Thoracic aorta (tissue), 2 donors: ENCODE measurements around the gene RGL3. TPM values are rescaled to one million over a fixed set of nuclear protein-coding genes. Genes with fewer than 3 reads are reported as not detected.
A peak's percentile ranks its signal among the peaks of the same experiment; 100 is the strongest.

Source experiments
- ATAC-seq: fragments of 150-250 bp; one replicate; pipeline ENCODE4 v1.8.0; 2017; ENCODE audit warnings: low read depth; ENCODE audit not compliant: insufficient number of reproducible peaks, low FRiP score
- DNase-seq: peaks from one replicate; pipeline ENCODE4 v3.0.0-alpha.2; 2020; ENCODE audit warnings: low spot score
- H3K27ac ChIP-seq, 2 donors: fragments of 200-600 bp; sonication (generic); 1 replicate in 1 of 2; 2 replicates in 1 of 2; pipeline ENCODE4 v1.5.1; 2016; ENCODE audit warnings: mild to moderate bottlenecking in 2 of 2, moderate library complexity in 2 of 2
- H3K27me3 ChIP-seq: fragments of 200-600 bp; sonication (generic); replicated peaks from 2 replicates; pipeline ENCODE4 v1.6.0; 2016; ENCODE audit warnings: mild to moderate bottlenecking; ENCODE audit not compliant: insufficient read depth
- H3K36me3 ChIP-seq: fragments of 200-600 bp; sonication (generic); one replicate; pipeline ENCODE4 v1.5.1; 2016
- H3K4me1 ChIP-seq, 2 donors: fragments of 200-600 bp; sonication (generic); 1 replicate in 1 of 2; 2 replicates in 1 of 2; pipeline versions ENCODE4 v1.5.1 to v1.6.0; 2016; ENCODE audit warnings: low read depth in 2 of 2, mild to moderate bottlenecking in 1 of 2; ENCODE audit not compliant: control insufficient read depth in 1 of 2
- H3K4me3 ChIP-seq: fragments of 200-600 bp; sonication (generic); 2 replicates; pipeline ENCODE4 v1.5.1; 2016; ENCODE audit warnings: mild to moderate bottlenecking
- H3K9me3 ChIP-seq: fragments of 200-600 bp; sonication (generic); 2 replicates; pipeline ENCODE4 v1.5.1; 2016
- total RNA-seq, 2 donors: library from RNA; depleted of rRNA; stranded (reverse); fragments of >200 nt; gene quantifications; one replicate each; pipeline versions ENCODE4 v1.1.0 to v1.2.3, GENCODE V29; 2016
- TF ChIP-seq, protein P1 (sequence below): fragments of 200-600 bp; sonication (generic); IDR thresholded peaks from one replicate; pipeline ENCODE4 v1.5.1; 2019; ENCODE audit warnings: antibody characterized with exemption

The RGL3 gene
- total RNA-seq, 2 donors from 2014 or later = 43.6 to 47.4 TPM

DNA sequence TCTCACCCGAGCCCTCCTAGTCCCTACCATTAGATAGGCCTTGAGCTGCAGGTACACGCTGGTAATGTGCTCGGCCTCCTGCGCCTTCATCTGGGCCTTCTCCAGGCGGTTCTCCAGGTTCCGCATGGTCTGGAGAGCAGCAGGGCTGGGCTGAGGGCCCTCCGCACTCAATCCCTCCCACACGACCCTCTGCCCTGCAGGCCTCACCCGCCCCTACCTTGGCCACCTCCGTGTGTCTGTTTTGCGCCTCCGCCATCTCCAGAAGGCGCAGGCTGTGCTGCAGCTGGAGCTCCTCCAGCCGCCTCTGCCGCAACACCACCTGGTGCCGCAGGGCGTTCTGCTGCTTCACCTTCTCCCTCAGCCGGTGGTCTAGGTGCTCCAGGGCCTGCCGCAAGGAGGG lies 7.5 kb upstream of the RGL3 start:
- no peak for DNase-seq
- H3K27me3 ChIP-seq = peaks cover 4% of the 10 kb centered on the region
- ATAC-seq = no peak
- peaks cover 9 to 17% of the 10 kb centered on the region in 2 donors for H3K4me1 ChIP-seq
- no peaks in the 10 kb centered on the region for H3K9me3 ChIP-seq
- no peak overlapping the region for H3K27ac ChIP-seq
- no peaks in the 10 kb centered on the region for H3K36me3 ChIP-seq
- H3K4me3 ChIP-seq = no peak overlapping the region
- TF ChIP-seq, protein P1, sequence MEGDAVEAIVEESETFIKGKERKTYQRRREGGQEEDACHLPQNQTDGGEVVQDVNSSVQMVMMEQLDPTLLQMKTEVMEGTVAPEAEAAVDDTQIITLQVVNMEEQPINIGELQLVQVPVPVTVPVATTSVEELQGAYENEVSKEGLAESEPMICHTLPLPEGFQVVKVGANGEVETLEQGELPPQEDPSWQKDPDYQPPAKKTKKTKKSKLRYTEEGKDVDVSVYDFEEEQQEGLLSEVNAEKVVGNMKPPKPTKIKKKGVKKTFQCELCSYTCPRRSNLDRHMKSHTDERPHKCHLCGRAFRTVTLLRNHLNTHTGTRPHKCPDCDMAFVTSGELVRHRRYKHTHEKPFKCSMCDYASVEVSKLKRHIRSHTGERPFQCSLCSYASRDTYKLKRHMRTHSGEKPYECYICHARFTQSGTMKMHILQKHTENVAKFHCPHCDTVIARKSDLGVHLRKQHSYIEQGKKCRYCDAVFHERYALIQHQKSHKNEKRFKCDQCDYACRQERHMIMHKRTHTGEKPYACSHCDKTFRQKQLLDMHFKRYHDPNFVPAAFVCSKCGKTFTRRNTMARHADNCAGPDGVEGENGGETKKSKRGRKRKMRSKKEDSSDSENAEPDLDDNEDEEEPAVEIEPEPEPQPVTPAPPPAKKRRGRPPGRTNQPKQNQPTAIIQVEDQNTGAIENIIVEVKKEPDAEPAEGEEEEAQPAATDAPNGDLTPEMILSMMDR = no peak

DNA sequence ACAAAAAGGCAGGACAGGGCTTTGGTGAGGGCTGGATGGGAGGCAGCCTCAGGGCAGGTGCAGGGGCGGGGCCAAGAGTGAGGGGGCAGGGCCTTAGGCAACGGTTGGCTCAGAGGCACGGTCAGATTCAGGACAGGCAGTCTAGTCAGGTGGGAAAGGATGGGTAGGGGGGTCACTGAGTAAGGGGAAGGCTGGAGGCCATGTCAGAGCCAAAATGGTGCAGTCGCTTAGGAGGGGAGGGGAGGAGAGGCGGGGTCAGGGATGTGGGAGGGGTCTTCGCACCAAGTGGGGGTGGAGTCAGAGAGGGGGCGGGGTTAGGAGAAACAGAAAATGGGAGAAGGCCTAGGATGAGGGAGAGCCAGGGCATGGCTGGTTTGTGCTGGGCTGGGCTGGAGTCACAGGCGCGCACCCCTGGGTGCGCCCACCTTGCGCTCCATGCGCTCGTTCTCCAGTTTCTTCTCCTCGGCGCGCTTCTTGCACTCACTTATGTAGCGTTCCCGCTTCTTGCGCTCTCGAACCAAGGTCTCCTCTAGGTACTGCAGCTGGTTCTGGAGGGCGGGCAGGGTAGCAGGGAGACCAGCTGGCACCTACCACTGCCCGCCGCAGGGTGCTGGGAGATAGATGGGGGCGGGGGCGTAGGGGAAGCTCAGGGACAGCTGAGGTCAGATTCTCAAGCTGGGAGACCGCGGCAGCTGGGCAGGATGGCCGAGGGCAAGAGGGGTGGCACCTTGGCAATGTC lies 6.8 kb upstream of the RGL3 start:
- no peaks in the 10 kb centered on the region for H3K36me3 ChIP-seq
- no peaks in the 10 kb centered on the region for H3K9me3 ChIP-seq
- no peak overlapping the region for H3K4me3 ChIP-seq
- peaks cover 11% of the 10 kb centered on the region for H3K27me3 ChIP-seq
- no peak overlapping the region for H3K27ac ChIP-seq
- H3K4me1 ChIP-seq = peaks cover 16 to 25% of the 10 kb centered on the region in 2 donors
- DNase-seq (no peak), ATAC-seq (no peak)
- TF ChIP-seq, protein P1 = no peak

DNA sequence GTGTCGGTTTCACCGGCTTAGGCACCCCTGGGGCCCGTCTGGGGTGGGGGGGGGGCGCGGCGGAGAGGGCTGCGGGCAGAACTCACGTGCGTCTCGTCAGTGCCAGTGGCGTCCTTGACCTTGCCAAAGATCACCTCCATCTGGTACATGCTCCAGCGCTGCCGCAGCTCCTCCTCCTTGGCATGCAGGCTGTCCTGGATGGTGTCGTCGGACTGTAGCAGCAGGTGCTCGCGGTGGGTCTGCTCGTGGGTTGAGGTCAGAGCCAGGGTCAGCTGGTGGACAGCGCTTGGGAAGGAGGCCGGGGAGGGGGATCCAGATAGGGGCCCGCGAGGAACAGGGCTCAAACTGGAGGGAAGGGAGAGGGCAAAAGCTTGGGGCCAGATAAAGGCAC lies 4.7 kb upstream of the RGL3 start:
- DNase-seq (no peak), ATAC-seq (no peak)
- peaks cover 13% of the 10 kb centered on the region for H3K27me3 ChIP-seq
- no peak overlapping the region for H3K27ac ChIP-seq
- peaks cover 17 to 39% of the 10 kb centered on the region in 2 donors for H3K4me1 ChIP-seq
- H3K36me3 ChIP-seq = no peaks in the 10 kb centered on the region
- no peaks in the 10 kb centered on the region for H3K9me3 ChIP-seq
- TF ChIP-seq, protein P1 = no peak
- no peak overlapping the region for H3K4me3 ChIP-seq

DNA sequence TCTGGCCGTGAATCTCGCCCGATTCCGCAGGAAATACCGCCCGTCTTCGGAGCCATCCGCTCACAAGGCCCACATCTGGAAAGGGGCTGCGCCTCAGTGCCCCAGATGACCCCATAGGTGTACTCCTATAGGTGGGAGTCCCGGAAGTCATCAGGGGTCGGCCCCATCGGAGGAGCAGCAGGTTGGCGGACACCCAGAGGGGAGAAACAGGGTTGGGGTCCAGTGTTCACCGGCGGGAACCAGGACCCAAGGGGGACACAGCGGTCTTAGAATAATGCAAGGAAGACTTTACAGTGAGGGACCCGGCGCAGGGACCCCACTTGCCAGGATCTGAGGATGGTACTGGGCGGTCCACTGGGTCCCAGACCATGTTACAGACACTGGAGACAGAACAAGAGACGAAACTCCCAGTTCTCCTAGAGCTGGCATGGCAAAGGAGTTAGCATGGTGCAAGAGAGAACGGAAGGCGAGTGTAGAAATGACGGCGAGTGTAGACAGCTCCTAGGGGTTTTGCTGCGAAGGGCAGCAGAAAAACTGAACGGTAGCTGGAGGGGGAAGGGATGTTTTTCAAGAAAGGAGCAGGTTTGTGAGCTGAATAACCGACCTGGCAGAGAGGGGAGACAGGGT lies 4.2 kb upstream of the RGL3 start:
- TF ChIP-seq, protein P1 = no peak
- no peaks in the 10 kb centered on the region for H3K36me3 ChIP-seq
- no peaks in the 10 kb centered on the region for H3K9me3 ChIP-seq
- DNase-seq (no peak), ATAC-seq (no peak)
- peaks cover 13% of the 10 kb centered on the region for H3K27me3 ChIP-seq
- no peak overlapping the region for H3K27ac ChIP-seq
- no peak overlapping the region for H3K4me3 ChIP-seq
- H3K4me1 ChIP-seq = peaks cover 17 to 44% of the 10 kb centered on the region in 2 donors

DNA sequence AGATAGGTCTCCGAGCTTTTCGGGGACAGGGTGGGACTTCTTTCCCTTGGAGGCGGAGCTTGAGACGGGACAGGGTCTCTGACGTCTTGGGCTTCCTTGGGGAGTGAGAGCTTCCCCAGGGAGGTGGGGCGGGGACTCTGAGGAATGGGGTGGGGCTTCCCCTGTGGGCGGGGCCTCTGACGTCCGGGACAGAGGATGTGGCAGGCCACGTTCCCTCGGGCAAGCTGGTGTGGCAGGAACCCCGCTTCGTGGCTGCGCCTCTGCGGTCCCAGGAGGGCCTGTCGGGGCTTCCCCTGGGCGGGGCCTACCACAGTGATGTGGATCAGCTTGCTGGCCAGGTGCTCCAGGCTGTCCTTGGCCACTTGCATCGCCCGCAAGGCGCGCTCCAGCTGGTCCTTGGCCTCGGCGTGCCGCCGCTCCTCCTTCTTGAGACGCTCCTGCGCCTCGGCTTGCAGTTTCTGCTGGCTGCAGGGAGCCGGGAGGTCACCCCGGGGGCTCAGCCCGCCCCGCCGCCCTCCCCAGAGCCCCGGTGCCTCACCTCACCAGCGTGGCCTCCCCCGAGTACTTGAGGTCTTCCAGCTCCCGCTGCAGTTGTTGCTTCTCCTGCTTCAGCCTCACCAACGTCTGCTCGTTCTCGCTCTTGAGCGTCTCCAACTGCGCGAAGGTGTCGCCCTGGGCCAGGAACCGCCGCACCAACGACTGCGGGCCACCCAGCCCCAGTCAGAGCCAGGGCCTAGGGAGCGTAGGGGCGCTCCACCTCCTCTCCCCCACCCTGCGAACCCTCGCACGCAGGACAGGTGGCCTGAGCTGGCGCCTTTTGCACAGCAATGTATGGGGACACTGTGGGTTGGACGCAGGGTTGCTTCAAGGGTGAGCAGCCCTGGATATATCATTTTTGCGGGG lies 3.3 kb upstream of the RGL3 start:
- peak overlapping the region in 1 of 2 donors; percentile 52 for H3K27ac ChIP-seq
- no peaks in the 10 kb centered on the region for H3K9me3 ChIP-seq
- H3K4me3 ChIP-seq = peak overlapping the region; percentile 68
- H3K36me3 ChIP-seq = no peaks in the 10 kb centered on the region
- TF ChIP-seq, protein P1 = no peak
- no peak for DNase-seq
- peaks cover 13% of the 10 kb centered on the region for H3K27me3 ChIP-seq
- H3K4me1 ChIP-seq = peaks cover 17 to 45% of the 10 kb centered on the region in 2 donors
- ATAC-seq = peak; percentile 52
